H1 (cell line): ENCODE data around the gene SEZ6. TPM values are rescaled to one million over a fixed set of nuclear protein-coding genes. Genes with fewer than 3 reads are reported as not detected.

Experiments used
- CTCF ChIA-PET: fragments of 300-600 bp; sonication (Branson Sonifier 250); formaldehyde crosslinking; loops from one replicate; lab custom pipeline; 2021; ENCODE audit not compliant: partially characterized antibody; lab: Charles Lee
- POLR2A ChIA-PET: fragments of 300-600 bp; sonication (Branson Sonifier 250); formaldehyde crosslinking; loops from one replicate; lab custom pipeline; 2021; ENCODE audit warnings: inconsistent platforms; ENCODE audit not compliant: partially characterized antibody; lab: Charles Lee
- DNase-seq, 2 experiments: peaks; one replicate each; pipeline versions ENCODE4 v3.0.0 to v3.0.0-alpha.2; 2010 to 2022; ENCODE audit warnings: low spot score in 2 of 2, low read depth in 1 of 2, mixed read lengths in 1 of 2
- FAIRE-seq: peaks from 2 replicates; lab custom pipeline; 2011; peaks lifted over from hg19 to GRCh38; lab: Jason Lieb, UNC
- H2AFZ ChIP-seq: 2 replicates; pipeline ENCODE4 v1.8.1; 2012; ENCODE audit warnings: low read length, inconsistent platforms
- H2AK5ac ChIP-seq: 2 replicates; pipeline ENCODE4 v1.6.1; 2013; ENCODE audit warnings: low read depth, low read length
- H2BK120ac ChIP-seq: replicated peaks from 2 replicates; pipeline ENCODE3; 2013; ENCODE audit warnings: low read depth, low read length, inconsistent platforms
- H2BK12ac ChIP-seq: 2 replicates; pipeline ENCODE4 v1.6.1; 2013; ENCODE audit warnings: low read depth, low read length
- H2BK15ac ChIP-seq: 2 replicates; pipeline ENCODE4 v1.6.1; 2013; ENCODE audit warnings: low read length
- H2BK20ac ChIP-seq: 2 replicates; pipeline ENCODE4 v1.6.1; 2013; ENCODE audit warnings: low read length
- H2BK5ac ChIP-seq: 2 replicates; pipeline ENCODE4 v1.6.1; 2013; ENCODE audit warnings: low read depth, low read length
- H3K14ac ChIP-seq: 2 replicates; pipeline ENCODE4 v1.6.1; 2013; ENCODE audit warnings: inconsistent platforms; ENCODE audit not compliant: insufficient read length
- H3K18ac ChIP-seq: 2 replicates; pipeline ENCODE4 v1.6.1; 2013; ENCODE audit warnings: low read length; ENCODE audit errors: extremely low read depth
- H3K23ac ChIP-seq: 2 replicates; pipeline ENCODE4 v1.6.1; 2013; ENCODE audit warnings: inconsistent platforms; ENCODE audit not compliant: insufficient read length
- H3K23me2 ChIP-seq: 2 replicates; pipeline ENCODE4 v1.6.1; 2013; ENCODE audit warnings: low read depth, low read length
- H3K27ac ChIP-seq: 2 replicates; pipeline ENCODE4 v1.6.1; 2011; ENCODE audit warnings: low read depth, low read length, inconsistent platforms
- H3K27me3 ChIP-seq, 4 experiments: replicated peaks in 1 of 4; 1 replicate in 1 of 4; 2 replicates in 3 of 4; pipeline versions ENCODE4 v1.6.1 to v1.8.1; 2011 to 2013; ENCODE audit warnings: low read length in 3 of 4, mild to moderate bottlenecking in 3 of 4, inconsistent platforms in 2 of 4, mixed read lengths in 2 of 4, moderate library complexity in 1 of 4; ENCODE audit not compliant: control insufficient read depth in 3 of 4, insufficient read depth in 3 of 4; ENCODE audit errors: extremely low read depth in 1 of 4
- H3K36me3 ChIP-seq, 4 experiments: 2 replicates each; pipeline versions ENCODE4 v1.6.1 to v1.8.1; 2011 to 2013; ENCODE audit warnings: mild to moderate bottlenecking in 4 of 4, low read length in 3 of 4, moderate library complexity in 2 of 4, control low read depth in 1 of 4, inconsistent platforms in 1 of 4; ENCODE audit not compliant: insufficient read depth in 4 of 4, control insufficient read depth in 2 of 4
- H3K4ac ChIP-seq: replicated peaks from 2 replicates; pipeline ENCODE3; 2013; ENCODE audit warnings: low read length, low read depth, mixed read lengths, inconsistent platforms; ENCODE audit not compliant: insufficient read length
- H3K4me1 ChIP-seq, 4 experiments: replicated peaks in 1 of 4; 1 replicate in 1 of 4; 2 replicates in 3 of 4; pipeline versions ENCODE4 v1.6.1 to v1.8.1; 2011 to 2013; ENCODE audit warnings: low read length in 3 of 4, inconsistent platforms in 2 of 4, mixed read lengths in 1 of 4; ENCODE audit not compliant: insufficient read depth in 4 of 4, control insufficient read depth in 3 of 4
- H3K4me2 ChIP-seq, 2 experiments: 2 replicates each; pipeline versions ENCODE4 v1.6.1 to v1.8.1; 2011 to 2013; ENCODE audit warnings: low read depth in 2 of 2, low read length in 2 of 2, control low read depth in 1 of 2, inconsistent platforms in 1 of 2, mild to moderate bottlenecking in 1 of 2; ENCODE audit not compliant: insufficient read depth in 1 of 2
- H3K4me3 ChIP-seq, 4 experiments: fragments of 200-600, 300-600 bp in 1 of 4; sonication (generic), shearing (Covaris generic), sonication (Bioruptor Twin) in 1 of 4; 2 replicates each; pipeline versions ENCODE4 v1.5.1 to v1.8.1; 2011 to 2016; ENCODE audit warnings: low read length in 4 of 4, low read depth in 3 of 4, control low read depth in 2 of 4, inconsistent platforms in 2 of 4, mild to moderate bottlenecking in 2 of 4, mixed read lengths in 1 of 4, moderate library complexity in 1 of 4; ENCODE audit not compliant: insufficient read depth in 2 of 4; ENCODE audit errors: extremely low read depth in 1 of 4
- H3K56ac ChIP-seq: replicated peaks from 2 replicates; pipeline ENCODE3; 2013; ENCODE audit warnings: low read depth, mild to moderate bottlenecking, mixed read lengths, low read length, inconsistent platforms; ENCODE audit not compliant: insufficient read length
- H3K79me1 ChIP-seq: 2 replicates; pipeline ENCODE4 v1.6.1; 2013; ENCODE audit warnings: low read depth, low read length, control low read depth
- H3K79me2 ChIP-seq, 2 experiments: 2 replicates each; pipeline versions ENCODE4 v1.6.1 to v1.8.1; 2012 to 2013; ENCODE audit warnings: low read length in 2 of 2, mild to moderate bottlenecking in 2 of 2, inconsistent platforms in 1 of 2; ENCODE audit not compliant: insufficient read depth in 2 of 2, control insufficient read depth in 1 of 2
- H3K9ac ChIP-seq, 4 experiments: replicated peaks in 1 of 4; 1 replicate in 1 of 4; 2 replicates in 3 of 4; pipeline versions ENCODE4 v1.6.1 to v1.8.1; 2011 to 2013; ENCODE audit warnings: low read depth in 3 of 4, low read length in 3 of 4, control low read depth in 2 of 4, mild to moderate bottlenecking in 2 of 4, moderate library complexity in 2 of 4, inconsistent platforms in 1 of 4; ENCODE audit errors: extremely low read depth in 1 of 4
- H3K9me3 ChIP-seq, 2 experiments: 2 replicates each; pipeline versions ENCODE4 v1.6.1 to v1.8.1; 2012 to 2013; ENCODE audit warnings: mild to moderate bottlenecking in 2 of 2, moderate library complexity in 2 of 2, control low read depth in 1 of 2, inconsistent platforms in 1 of 2, low read depth in 1 of 2, low read length in 1 of 2, mixed read lengths in 1 of 2; ENCODE audit not compliant: insufficient read depth in 2 of 2
- H4K20me1 ChIP-seq, 2 experiments: replicated peaks in 1 of 2; 2 replicates each; pipeline versions ENCODE3 to v1.8.1; 2011 to 2013; ENCODE audit warnings: inconsistent platforms in 2 of 2, low read length in 2 of 2, mild to moderate bottlenecking in 1 of 2; ENCODE audit not compliant: insufficient read depth in 2 of 2, control insufficient read depth in 1 of 2
- H4K5ac ChIP-seq: 2 replicates; pipeline ENCODE4 v1.6.1; 2013; ENCODE audit warnings: low read length, low read depth, mixed read lengths, inconsistent platforms; ENCODE audit not compliant: insufficient read length
- H4K8ac ChIP-seq: 2 replicates; pipeline ENCODE4 v1.8.0; 2013; ENCODE audit warnings: mild to moderate bottlenecking, moderate library complexity, low read length, inconsistent platforms; ENCODE audit not compliant: insufficient read depth; ENCODE audit errors: extremely low read depth
- H4K91ac ChIP-seq: replicated peaks from 2 replicates; pipeline ENCODE3; 2013; ENCODE audit warnings: low read length, mixed read lengths, inconsistent platforms; ENCODE audit not compliant: insufficient read length
- KDM4A ChIP-seq: IDR thresholded peaks from one replicate; pipeline ENCODE4 v1.7.1; 2012; ENCODE audit warnings: low read depth, mild to moderate bottlenecking, moderate library complexity, low read length, inconsistent platforms; ENCODE audit not compliant: severe bottlenecking
- RFX5 ChIP-seq: IDR thresholded peaks from 2 replicates; pipeline ENCODE4 v1.6.1; 2011; ENCODE audit warnings: low read depth, low read length, improper control_type of control experiment, borderline replicate concordance
- WGBS, 2 experiments: shearing (Covaris generic) in 1 of 2; methylation state at CpG; one replicate each; pipeline versions ENCODE4 v1.1.6 to v1.1.7; 2013 to 2015; ENCODE audit warnings: low lambda C conversion rate in 2 of 2, mixed read lengths in 2 of 2, inconsistent platforms in 1 of 2, low coverage in 1 of 2, missing lambda C conversion rate in 1 of 2; ENCODE audit not compliant: insufficient replicate concordance in 2 of 2, insufficient coverage in 1 of 2, insufficient read length in 1 of 2; ENCODE audit errors: extremely low coverage in 1 of 2, missing lambda C conversion rate in 1 of 2; 5-methylcytosine and 5-hydroxymethylcytosine counted together
- polyA plus RNA-seq, 7 experiments: library from polyadenylated mRNA; depleted of rRNA in 3 of 7; stranded (reverse) in 5 of 7; unstranded in 2 of 7; fragments of >200 nt in 5 of 7; fragments of 200-250 nt in 2 of 7; gene quantifications; 1 replicate in 5 of 7; 2 replicates in 1 of 7; 4 replicates in 1 of 7; pipeline versions ENCODE4 v1.2.1 to v1.2.3, GENCODE V29; 2011 to 2013; ENCODE audit warnings: missing spikeins in 2 of 7, mixed read lengths in 2 of 7
- total RNA-seq: library from RNA; stranded (reverse); fragmentation: NEBNext Ultra II Directional; extraction: Animal tissue kit (Norgen Biotek cat#: 25700); gene quantifications from 2 replicates; pipeline ENCODE4 v1.2.1, GENCODE V29; 2021

The SEZ6 gene
- total and polyA plus RNA-seq, 2 of the 8 experiments (the other 6 are each of a cell fraction or from before 2014, with no cell fraction given), result 6.9 to 16.1 TPM

GRCh38 chr17:28910534-28910933 is 95.3 kb downstream of the SEZ6 start:
- Histone ChIP-seq H3K56ac (no peak overlapping the region), H3K79me1 (peaks cover 3% of the 10 kb centered on the region; the same call in 1 of the 2 replicates), H3K27me3 (no peaks in the 10 kb centered on the region), H3K4me2 (no peak overlapping the region), H3K23me2 (no peaks in the 10 kb centered on the region), H3K79me2 (no peaks in the 10 kb centered on the region), H3K36me3 (peaks cover 69 to 95% (median 90%) of the 10 kb centered on the region in 4 experiments), H2AK5ac (no peak overlapping the region), H3K23ac (no peak overlapping the region), H3K27ac (no peak overlapping the region), H4K91ac (no peak overlapping the region), H2BK12ac (no peak overlapping the region), H3K4me3 (no peak overlapping the region), H3K9ac (no peak overlapping the region; a peak in 1 of 7 replicates), H3K4me1 (peaks cover 0 to 6% (median 0%) of the 10 kb centered on the region in 4 experiments; a peak in 5 of 7 replicates), H2BK120ac (no peak overlapping the region), H4K20me1 (peaks cover 6 to 21% of the 10 kb centered on the region in 2 experiments), H3K4ac (no peak overlapping the region), H2BK15ac (no peak overlapping the region), H3K9me3 (no peaks in the 10 kb centered on the region), H4K5ac (no peak overlapping the region), H2BK5ac (no peak overlapping the region), H4K8ac (no peak overlapping the region), H2BK20ac (no peak overlapping the region), H3K14ac (no peak overlapping the region), H2AFZ (no peak overlapping the region), H3K18ac (no peak overlapping the region)
- FAIRE-seq (no peak), DNase-seq (no peak)
- CTCF ChIA-PET, result interaction anchor here (0.8 to 9.6 kb wide), 13 partner anchors 12 to 207 kb away, joined by 3 to 123 read pairs (median 4); partner anchors contain the start of genes FLOT2 and TLCD1
- WGBS, 2 experiments, result 100% methylated on average over 1 of the region's 1 CpG; no CpG with 5 or more reads in 1 of the 2 experiments
- POLR2A ChIA-PET, result interaction anchor here (0.7 to 4.1 kb wide), 10 partner anchors 12 to 191 kb away, joined by 3 to 29 read pairs (median 4); partner anchors contain the start of genes FLOT2, RPL23A and TLCD1
- TF ChIP-seq KDM4A (no peak), RFX5 (no peak)
